Kidney (tissue), 14 donors: ENCODE measurements around the gene FAM83F. TPM values are rescaled to one million over a fixed set of nuclear protein-coding genes. Genes with fewer than 3 reads are reported as not detected.

Experiments used
- DNase-seq, 5 donors: peaks; one replicate each; pipeline ENCODE4 v3.0.0-alpha.2; 2013 to 2020
- FAIRE-seq: peaks from 2 replicates; lab custom pipeline; 2012; peaks lifted over from hg19 to GRCh38; lab: Jason Lieb, UNC
- H3K27ac ChIP-seq, 2 donors: one replicate each; pipeline ENCODE4 v1.7.0; 2013; ENCODE audit warnings: low read depth in 2 of 2, low read length in 2 of 2, inconsistent platforms in 1 of 2
- H3K27me3 ChIP-seq: one replicate; pipeline ENCODE4 v1.7.1; 2013; ENCODE audit warnings: low read length, inconsistent platforms; ENCODE audit not compliant: control insufficient read depth, insufficient read depth
- H3K36me3 ChIP-seq, 3 donors: one replicate each; pipeline versions ENCODE4 v1.7.0 to v1.7.1; 2013; ENCODE audit warnings: low read length in 3 of 3, control low read depth in 1 of 3, inconsistent platforms in 1 of 3; ENCODE audit not compliant: insufficient read depth in 3 of 3, control insufficient read depth in 2 of 3
- H3K4me1 ChIP-seq, 3 donors: one replicate each; pipeline versions ENCODE4 v1.7.0 to v1.7.1; 2013; ENCODE audit warnings: low read length in 3 of 3, inconsistent platforms in 1 of 3, low read depth in 1 of 3; ENCODE audit not compliant: control insufficient read depth in 2 of 3, insufficient read depth in 2 of 3
- H3K4me3 ChIP-seq, 3 donors: one replicate each; pipeline versions ENCODE4 v1.7.0 to v1.8.1; 2013; ENCODE audit warnings: low read length in 3 of 3, control low read depth in 1 of 3, inconsistent platforms in 1 of 3
- H3K9ac ChIP-seq, 3 donors: one replicate each; pipeline versions ENCODE4 v1.7.0 to v1.7.1; 2013; ENCODE audit warnings: low read length in 3 of 3, control low read depth in 1 of 3, inconsistent platforms in 1 of 3
- H3K9me3 ChIP-seq, 3 donors: one replicate each; pipeline versions ENCODE4 v1.7.0 to v1.7.1; 2013; ENCODE audit warnings: low read length in 3 of 3, control low read depth in 1 of 3, inconsistent platforms in 1 of 3; ENCODE audit not compliant: control insufficient read depth in 2 of 3, insufficient read depth in 1 of 3
- CTCF ChIP-seq: IDR thresholded peaks from 3 replicates; pipeline ENCODE4 v1.5.1; 2012; ENCODE audit warnings: mild to moderate bottlenecking, moderate library complexity, borderline replicate concordance; ENCODE audit not compliant: insufficient read depth; ENCODE audit errors: extremely low read depth
- intact Hi-C: fragments of 100-400 bp; cut with DNase I; formaldehyde crosslinking; loops from one replicate; pipeline ENCODE4 v1.11.1; 2022
- polyA plus RNA-seq: library from polyadenylated mRNA; stranded (reverse); fragments of 350-450 nt; fragmentation: Illumina TruSeq; extraction: RNeasy Lipid Tissue Mini Kit (QIAGEN cat#74804); gene quantifications from one replicate; pipeline ENCODE4 v1.2.3, GENCODE V29; 2014; ENCODE audit warnings: low read depth, low replicate concordance; ENCODE audit not compliant: insufficient read depth
- total RNA-seq: library from RNA; stranded (reverse); fragmentation: NEBNext Ultra II Directional; extraction: Animal tissue kit (Norgen Biotek cat#: 25700); gene quantifications from one replicate; pipeline ENCODE4 v1.2.1, GENCODE V29; 2021
- donor health status: control.
- donor health status: control.
- donor health status: control.
- donor health status: control.
- donor health status: control.
- donor health status: DM: yes; HTN: yes; CAD: no.
- donor health status: Normal renal cell carcinoma (clear cell type).

Gene FAM83F
- total and polyA plus RNA-seq, 2 donors from 2014 or later = 6.8 to 13.1 TPM

GRCh38 chr22:40015358-40015976 is 20.7 kb downstream of the FAM83F start:
- H3K27me3 ChIP-seq = no peaks in the 10 kb centered on the region
- no peak overlapping the region for H3K4me3 ChIP-seq
- intact Hi-C loops = no loop called here
- DNase-seq (peak in 3 of 5 donors; percentile 38 to 51 (median 39)), FAIRE-seq (no peak)
- H3K9ac ChIP-seq = no peak overlapping the region
- H3K36me3 ChIP-seq = peaks cover 0 to 3% (median 0%) of the 10 kb centered on the region in 3 donors
- H3K9me3 ChIP-seq = no peaks in the 10 kb centered on the region
- H3K4me1 ChIP-seq = peaks cover 0 to 15% (median 0%) of the 10 kb centered on the region in 3 donors
- TF ChIP-seq CTCF = no peak
- H3K27ac ChIP-seq = peak overlapping the region; percentile 61 to 84

GRCh38 chr22:40018051-40018450 is 23.3 kb downstream of the FAM83F start:
- no peak for FAIRE-seq
- H3K9me3 ChIP-seq = no peaks in the 10 kb centered on the region
- peaks cover 0 to 3% (median 2%) of the 10 kb centered on the region in 3 donors for H3K36me3 ChIP-seq
- peaks cover 0 to 12% (median 0%) of the 10 kb centered on the region in 3 donors for H3K4me1 ChIP-seq
- H3K9ac ChIP-seq = no peak overlapping the region
- H3K27ac ChIP-seq = no peak overlapping the region
- no peaks in the 10 kb centered on the region for H3K27me3 ChIP-seq
- intact Hi-C loops = no loop called here
- TF ChIP-seq CTCF = no peak
- DNase-seq = peak in 1 of 5 donors; percentile 6
- H3K4me3 ChIP-seq = no peak overlapping the region

GRCh38 chr22:40019100-40019499 is 24.3 kb downstream of the FAM83F start:
- Histone ChIP-seq H3K27me3 (no peaks in the 10 kb centered on the region), H3K9me3 (no peaks in the 10 kb centered on the region), H3K4me3 (no peak overlapping the region), H3K4me1 (peaks cover 0 to 12% (median 0%) of the 10 kb centered on the region in 3 donors), H3K27ac (no peak overlapping the region), H3K9ac (no peak overlapping the region), H3K36me3 (peaks cover 0 to 3% (median 2%) of the 10 kb centered on the region in 3 donors)
- intact Hi-C loops = no loop called here
- TF ChIP-seq CTCF = no peak
- DNase-seq (no peak), FAIRE-seq (no peak)
